Left ventricle myocardium superior (tissue), 1 donor: Measurements from ENCODE around the gene ZNF575. TPM values are rescaled to one million over a fixed set of nuclear protein-coding genes. Genes with fewer than 3 reads are reported as not detected.

Source experiments
- total RNA-seq: library from RNA; stranded (reverse); fragmentation: NEBNext Ultra II Directional; extraction: Animal tissue kit (Norgen Biotek cat#: 25700); gene quantifications from one replicate; pipeline ENCODE4 v1.2.1, GENCODE V29; 2021
- donor health status: DM: no; HTN: yes; CAD: no; lungs with severe emphysema.

Gene ZNF575
- total RNA-seq, 1 donor from 2014 or later = 1.8 TPM

Other genes with a start within 250 kb of the ZNF575 start
- gene CD177, start 179.5 kb upstream of the ZNF575 start, total RNA-seq = 0.22 TPM
- gene TEX101, start 118.3 kb upstream of the ZNF575 start, total RNA-seq = not detected
- 0.15 TPM for gene LYPD3, start 67.6 kb upstream of the ZNF575 start, total RNA-seq
- 6.0 TPM for gene PHLDB3, start 28.4 kb upstream of the ZNF575 start, total RNA-seq
- gene ETHE1, start 6.0 kb upstream of the ZNF575 start, total RNA-seq = 16.2 TPM
- gene XRCC1, start 42.3 kb downstream of the ZNF575 start, total RNA-seq = 15.7 TPM
- gene PINLYP, start 42.6 kb downstream of the ZNF575 start, total RNA-seq = 1.4 TPM
- gene IRGQ, start 62.9 kb downstream of the ZNF575 start, total RNA-seq = 19.6 TPM
- 12.2 TPM for gene ZNF576, start 63.4 kb downstream of the ZNF575 start, total RNA-seq
- 0.20 TPM for gene SRRM5, start 78.9 kb downstream of the ZNF575 start, total RNA-seq
- gene ZNF428, start 86.4 kb downstream of the ZNF575 start, total RNA-seq = 38.6 TPM
- 10.5 TPM for gene CADM4, start 106.7 kb downstream of the ZNF575 start, total RNA-seq
- 5.1 TPM for gene PLAUR, start 137.0 kb downstream of the ZNF575 start, total RNA-seq
- not detected for gene IRGC, start 182.9 kb downstream of the ZNF575 start, total RNA-seq
- gene SMG9, start 221.8 kb downstream of the ZNF575 start, total RNA-seq = 17.9 TPM
- 0.50 TPM for gene KCNN4, start 247.8 kb downstream of the ZNF575 start, total RNA-seq